Activated CD8-positive, alpha-beta T cell treated with anti-CD3 and anti-CD28 coated beads for 36 hours (primary cell): ENCODE data around the gene PRPS1. TPM values are rescaled to one million over a fixed set of nuclear protein-coding genes. Genes with fewer than 3 reads are reported as not detected.
"Not testable (repeated sequence)": the region's sequence is repeated elsewhere in the genome, so short reads cannot be mapped to it uniquely, and the experiment has no call there.

ENCODE experiments used
- ATAC-seq: fragments of 200-7000 bp; cut with Tn5 transposase; one replicate; pipeline ENCODE4 v1.10.0; 2021; ENCODE audit warnings: mild to moderate bottlenecking, moderate library complexity
- CTCF ChIA-PET: fragments of 350-600 bp; sonication (Branson Sonifier 250); formaldehyde crosslinking; loops from one replicate; lab custom pipeline; 2021; ENCODE audit warnings: antibody characterized with exemption; lab: Charles Lee
- POLR2A ChIA-PET: fragments of 350-600 bp; sonication (Branson Sonifier 250); formaldehyde crosslinking; loops from one replicate; lab custom pipeline; 2021; ENCODE audit warnings: antibody characterized with exemption; lab: Charles Lee
- DNase-seq: peaks from one replicate; pipeline ENCODE4 v3.0.0-alpha.2; 2020
- H3K27ac Mint-ChIP-seq: one replicate; pipeline ENCODE4 v1.8.0; 2021; ENCODE audit warnings: mild to moderate bottlenecking, mixed read lengths
- H3K27me3 Mint-ChIP-seq: one replicate; pipeline ENCODE4 v1.8.0; 2021; ENCODE audit warnings: mixed read lengths
- H3K36me3 Mint-ChIP-seq: one replicate; pipeline ENCODE4 v1.8.0; 2021; ENCODE audit warnings: low read depth, mixed read lengths
- H3K4me1 Mint-ChIP-seq: one replicate; pipeline ENCODE4 v1.8.0; 2021; ENCODE audit warnings: low read depth, mixed read lengths
- H3K4me3 Mint-ChIP-seq: one replicate; pipeline ENCODE4 v1.8.0; 2021; ENCODE audit warnings: mild to moderate bottlenecking, moderate library complexity, mixed read lengths
- H3K9me3 Mint-ChIP-seq: one replicate; pipeline ENCODE4 v1.8.0; 2021; ENCODE audit warnings: mixed read lengths
- intact Hi-C: fragments of 100-400 bp; cut with micrococcal nuclease; formaldehyde crosslinking; loops from one replicate; pipeline ENCODE4 v1.10.0; 2022
- total RNA-seq, 2 experiments: library from RNA; stranded (reverse); gene quantifications; one replicate each; pipeline ENCODE4 v1.2.3, GENCODE V29; 2021
- TF ChIP-seq, protein P1 (sequence below): fragments of 200-600 bp; IDR thresholded peaks from one replicate; pipeline ENCODE4 v1.8.0; 2022; ENCODE audit warnings: antibody characterized with exemption, mild to moderate bottlenecking

PRPS1 gene
- total RNA-seq, 2 experiments from 2014 or later: 122 to 131 TPM

- no peaks in the 10 kb centered on the region for H3K27me3 Mint-ChIP-seq
- TF ChIP-seq, protein P1, sequence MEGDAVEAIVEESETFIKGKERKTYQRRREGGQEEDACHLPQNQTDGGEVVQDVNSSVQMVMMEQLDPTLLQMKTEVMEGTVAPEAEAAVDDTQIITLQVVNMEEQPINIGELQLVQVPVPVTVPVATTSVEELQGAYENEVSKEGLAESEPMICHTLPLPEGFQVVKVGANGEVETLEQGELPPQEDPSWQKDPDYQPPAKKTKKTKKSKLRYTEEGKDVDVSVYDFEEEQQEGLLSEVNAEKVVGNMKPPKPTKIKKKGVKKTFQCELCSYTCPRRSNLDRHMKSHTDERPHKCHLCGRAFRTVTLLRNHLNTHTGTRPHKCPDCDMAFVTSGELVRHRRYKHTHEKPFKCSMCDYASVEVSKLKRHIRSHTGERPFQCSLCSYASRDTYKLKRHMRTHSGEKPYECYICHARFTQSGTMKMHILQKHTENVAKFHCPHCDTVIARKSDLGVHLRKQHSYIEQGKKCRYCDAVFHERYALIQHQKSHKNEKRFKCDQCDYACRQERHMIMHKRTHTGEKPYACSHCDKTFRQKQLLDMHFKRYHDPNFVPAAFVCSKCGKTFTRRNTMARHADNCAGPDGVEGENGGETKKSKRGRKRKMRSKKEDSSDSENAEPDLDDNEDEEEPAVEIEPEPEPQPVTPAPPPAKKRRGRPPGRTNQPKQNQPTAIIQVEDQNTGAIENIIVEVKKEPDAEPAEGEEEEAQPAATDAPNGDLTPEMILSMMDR: no peak
- ATAC-seq: no peak
- no peaks in the 10 kb centered on the region for H3K4me1 Mint-ChIP-seq
- H3K27ac Mint-ChIP-seq: no peak overlapping the region
- intact Hi-C loops: no loop called here
- H3K4me3 Mint-ChIP-seq: no peak overlapping the region
- H3K36me3 Mint-ChIP-seq: no peaks in the 10 kb centered on the region
- ChIA-PET POLR2A (no interaction called here), CTCF (no interaction called here)
- no peaks in the 10 kb centered on the region for H3K9me3 Mint-ChIP-seq
- no peak for DNase-seq
Observed at GRCh38 chrX:107601759-107602158, 26.6 kb upstream of the PRPS1 start.

DNA sequence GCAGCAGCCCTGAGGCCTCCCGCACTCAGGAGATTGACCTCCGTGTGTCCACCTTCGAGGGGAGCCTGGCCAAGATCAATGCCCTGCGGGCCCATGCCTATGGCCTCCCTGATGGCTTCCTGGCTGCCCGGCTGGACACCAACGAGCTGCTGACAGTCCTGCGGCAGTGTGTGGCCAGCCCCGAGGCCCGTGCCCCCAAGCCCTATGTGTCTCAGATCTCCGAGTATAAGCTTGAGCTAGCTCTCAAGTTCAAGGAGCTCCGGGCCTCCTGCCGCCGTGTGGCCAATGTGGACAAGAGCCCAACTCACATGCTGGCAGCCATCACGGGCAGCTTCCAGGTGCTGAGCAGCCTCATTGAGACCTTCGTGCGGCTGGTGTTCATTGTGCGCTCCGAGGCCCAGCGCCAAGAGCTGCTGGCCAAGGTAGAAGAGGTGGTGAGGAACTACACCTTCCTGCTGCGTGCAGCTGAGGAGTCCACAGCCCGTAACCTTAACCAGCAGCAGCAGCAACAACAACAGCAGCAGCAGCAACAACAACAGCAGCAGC, 25.5 kb upstream of the PRPS1 start:
- no peaks in the 10 kb centered on the region for H3K27me3 Mint-ChIP-seq
- TF ChIP-seq, protein P1: no peak
- ChIA-PET POLR2A (interaction anchor here (0.6 kb wide), 1 partner anchor 358 kb away, joined by 3 read pairs; no protein-coding TSS in a partner anchor), CTCF (no interaction called here)
- H3K27ac Mint-ChIP-seq: no peak overlapping the region
- no peaks in the 10 kb centered on the region for H3K9me3 Mint-ChIP-seq
- intact Hi-C loops: no loop called here
- H3K36me3 Mint-ChIP-seq: no peaks in the 10 kb centered on the region
- no peak overlapping the region for H3K4me3 Mint-ChIP-seq
- H3K4me1 Mint-ChIP-seq: no peaks in the 10 kb centered on the region
- DNase-seq (no peak), ATAC-seq (no peak)

DNA sequence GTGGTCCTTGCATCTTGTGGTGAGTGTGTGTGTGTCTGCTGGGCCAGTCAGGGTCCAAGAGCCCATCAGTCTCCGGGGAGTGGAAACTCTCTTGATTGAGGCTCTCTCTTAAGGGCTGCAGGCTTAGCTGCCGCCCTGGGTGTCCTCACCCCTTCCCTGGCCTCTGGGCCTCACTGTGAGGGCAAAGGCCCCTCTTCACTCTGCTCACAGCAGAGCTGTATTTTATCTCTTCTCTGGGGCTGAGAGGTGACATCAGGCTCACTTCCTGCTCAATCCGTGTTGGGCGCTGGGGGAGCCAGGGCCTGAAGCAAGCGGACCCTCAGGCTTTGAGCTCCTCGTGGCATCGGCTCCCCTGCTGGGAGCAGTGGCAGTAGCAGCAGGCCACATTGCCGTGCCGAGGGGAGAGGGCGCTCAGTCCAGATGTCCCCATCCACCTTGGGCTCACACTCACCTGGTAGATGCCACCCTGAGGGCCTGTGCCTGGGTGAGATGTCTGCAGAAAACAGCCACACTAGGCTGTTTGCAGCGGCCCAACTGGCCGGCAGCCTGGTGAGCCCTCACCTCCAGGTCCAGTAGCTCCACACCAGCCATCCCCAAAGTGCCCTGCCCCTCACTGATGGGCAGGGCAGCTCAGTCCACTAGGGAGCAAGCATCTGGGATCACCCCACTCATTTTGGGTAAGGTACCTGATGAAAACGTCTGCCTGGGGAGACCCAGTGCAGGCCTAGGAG, 24.7 kb upstream of the PRPS1 start:
- CTCF ChIA-PET: no interaction called here

GRCh38 chrX:107609061-107609460, 19.2 kb upstream of the PRPS1 start:
- H3K4me3 Mint-ChIP-seq, H3K27me3 Mint-ChIP-seq, ATAC-seq, intact Hi-C loops, H3K9me3 Mint-ChIP-seq, H3K4me1 Mint-ChIP-seq, H3K36me3 Mint-ChIP-seq, POLR2A ChIA-PET, CTCF ChIA-PET, DNase-seq, H3K27ac Mint-ChIP-seq: not testable (repeated sequence)

More for the DNA sequence above, 24.7 kb upstream of the PRPS1 start:
- H3K4me1 Mint-ChIP-seq: no peaks in the 10 kb centered on the region
- no peak overlapping the region for H3K4me3 Mint-ChIP-seq
- H3K9me3 Mint-ChIP-seq: no peaks in the 10 kb centered on the region
- DNase-seq: no peak
- intact Hi-C loops: no loop called here
- TF ChIP-seq, protein P1: no peak
- ATAC-seq: no peak
- H3K36me3 Mint-ChIP-seq: no peaks in the 10 kb centered on the region
- no peaks in the 10 kb centered on the region for H3K27me3 Mint-ChIP-seq
- H3K27ac Mint-ChIP-seq: no peak overlapping the region
- POLR2A ChIA-PET: no interaction called here

DNA sequence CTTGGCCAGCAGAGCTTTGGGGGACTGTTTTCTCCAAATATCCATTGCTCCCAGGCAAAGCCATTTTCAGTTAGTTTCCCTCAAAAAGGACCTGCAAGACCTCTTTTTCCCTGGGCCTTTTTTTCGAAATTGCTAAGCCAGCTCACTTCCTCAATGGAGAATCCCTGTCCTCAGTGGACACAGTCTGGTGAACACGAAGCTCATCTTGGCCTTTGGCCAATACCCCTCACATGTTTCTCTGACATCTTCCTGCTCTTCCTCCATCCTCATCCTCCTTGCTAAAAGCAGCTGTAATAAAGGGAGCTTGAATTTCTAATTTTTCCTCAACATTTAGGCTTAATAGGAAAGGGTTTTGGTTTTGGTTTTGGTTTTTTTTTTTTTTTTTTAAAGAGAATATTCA, 17.6 kb upstream of the PRPS1 start:
- intact Hi-C loops: no loop called here
- ATAC-seq (no peak), DNase-seq (no peak)
- Mint-ChIP-seq H3K27ac (no peak overlapping the region), H3K4me3 (no peak overlapping the region), H3K36me3 (no peaks in the 10 kb centered on the region), H3K4me1 (no peaks in the 10 kb centered on the region), H3K27me3 (no peaks in the 10 kb centered on the region), H3K9me3 (no peaks in the 10 kb centered on the region)
- POLR2A ChIA-PET: interaction anchor here (1.1 kb wide), 1 partner anchor 17 kb away, joined by 3 read pairs; the partner anchor contains the start of gene PRPS1
- CTCF ChIA-PET: interaction anchor here (1.4 kb wide), 1 partner anchor 167 kb away, joined by 3 read pairs; the partner anchor contains the start of gene NCBP2L
- TF ChIP-seq, protein P1: no peak
